ENCODE results near the gene TPRN. TPM values are rescaled to one million over a fixed set of nuclear protein-coding genes. Genes with fewer than 3 reads are reported as not detected.

Gene TPRN
- total RNA-seq, 1 experiment from 2014 or later = 24.9 TPM

DNA sequence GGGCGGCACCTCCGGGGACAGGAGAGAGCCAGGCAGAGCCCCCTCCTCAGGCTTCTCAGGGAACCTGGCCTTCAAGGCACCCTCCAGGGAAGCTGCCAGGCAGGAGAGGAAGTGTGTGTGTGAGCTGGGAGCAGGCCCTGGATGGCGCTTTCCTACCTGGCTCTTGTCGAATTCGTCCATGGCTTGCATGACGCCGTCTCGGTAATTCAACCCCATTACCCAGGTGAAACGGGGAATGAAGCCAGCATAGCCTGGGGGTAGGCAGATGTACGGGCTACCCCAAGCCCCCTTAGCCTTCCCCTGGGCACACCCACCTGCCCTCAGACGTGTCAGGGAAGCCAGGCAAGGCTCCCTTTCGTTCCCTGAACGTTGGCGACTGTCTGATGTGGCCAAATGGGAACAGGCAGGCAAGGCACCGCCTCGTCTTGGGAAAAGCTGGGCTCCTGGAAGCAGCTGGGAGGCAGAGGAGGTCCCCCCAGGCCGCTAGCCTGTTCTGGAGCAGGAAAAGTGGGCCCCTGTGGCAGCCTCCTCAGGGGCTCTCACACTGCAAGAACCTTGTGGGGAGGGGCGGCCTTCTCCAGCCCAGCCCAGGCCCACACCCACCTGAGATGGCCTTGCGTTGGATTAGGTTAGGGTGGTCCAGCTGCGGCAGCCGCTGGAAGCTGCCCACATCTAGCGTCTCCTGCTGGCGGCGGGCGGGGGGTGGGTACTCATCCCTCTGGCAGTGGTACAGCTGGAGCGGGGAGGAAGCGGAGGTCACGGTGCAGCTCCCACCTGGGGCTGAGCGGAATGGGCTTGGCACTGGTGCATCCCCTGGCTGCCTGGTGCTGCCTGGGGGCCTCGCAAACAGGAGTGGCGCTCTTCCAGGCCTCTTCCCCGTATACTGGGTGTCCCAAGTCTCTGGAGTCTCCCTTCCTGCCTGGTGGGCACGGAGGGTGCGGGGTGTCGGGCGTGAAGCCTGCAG, 44.2 kb upstream of the TPRN start:
- H3K4me3 ChIP-seq (replicated peaks in 1 of 2; ENCODE audit: low read depth in 1 of 2, low read length in 2 of 2) = no peak overlapping the region
- DNase-seq (ENCODE audit: low read depth, low spot score) = no peak
- H3K27ac ChIP-seq (ENCODE audit: low read depth, low read length) = peak overlapping the region; percentile 19; the same call in 1 of the 2 replicates
- H3K9ac ChIP-seq (ENCODE audit: low read length) = no peak overlapping the region
- no peak for ATAC-seq
- H3K4me2 ChIP-seq (ENCODE audit: low read length) = no peak overlapping the region
- H3K9me2 ChIP-seq (ENCODE audit: insufficient read depth) = no peaks in the 10 kb centered on the region
- intact Hi-C loops (cut with micrococcal nuclease) = no loop called here
- peaks cover 26% of the 10 kb centered on the region for H3K79me2 ChIP-seq (ENCODE audit: insufficient read depth, low read length)
- H3K27me3 ChIP-seq (ENCODE audit: insufficient read depth, low read length) = no peaks in the 10 kb centered on the region
- H3K4me1 ChIP-seq (ENCODE audit: control insufficient read depth in 1 of 2, insufficient read depth in 2 of 2, low read length in 2 of 2) = peaks cover 8 to 24% of the 10 kb centered on the region in 2 experiments
- ChIA-PET POLR2A (interaction anchor here (1.1 to 1.7 kb wide), 3 partner anchors 9 to 177 kb away, joined by 3 to 5 read pairs (median 4); partner anchors contain the start of gene SSNA1), RAD21 (ENCODE audit: low non-redundant PET in 1 of 2, low total read pairs in 2 of 2, uncharacterized antibody in 2 of 2, unreplicated experiment in 2 of 2) (no interaction called here), CTCF (interaction anchor here (2.4 kb wide), 1 partner anchor 8 kb away, joined by 7 read pairs; no protein-coding TSS in a partner anchor)
- H4K20me1 ChIP-seq (ENCODE audit: insufficient read depth) = peaks cover 21% of the 10 kb centered on the region; the same call in 1 of the 2 replicates
- no peaks in the 10 kb centered on the region for H3K9me3 ChIP-seq (ENCODE audit: control insufficient read depth in 1 of 2, insufficient read depth in 1 of 2, low read depth in 1 of 2, low read length in 2 of 2)
- no peak overlapping the region for H2AFZ ChIP-seq (ENCODE audit: low read depth, low read length, poor library complexity, severe bottlenecking)
- TF ChIP-seq POLR2A (IDR thresholded peaks at IDR 0.05; ENCODE audit: borderline replicate concordance, extremely low read depth, insufficient read depth, insufficient read length) (peak; percentile 0), ZNF274 (IDR thresholded peaks at IDR 0.05; ENCODE audit: low read depth, low read length) (no peak)
- TF ChIP-seq, protein P1, sequence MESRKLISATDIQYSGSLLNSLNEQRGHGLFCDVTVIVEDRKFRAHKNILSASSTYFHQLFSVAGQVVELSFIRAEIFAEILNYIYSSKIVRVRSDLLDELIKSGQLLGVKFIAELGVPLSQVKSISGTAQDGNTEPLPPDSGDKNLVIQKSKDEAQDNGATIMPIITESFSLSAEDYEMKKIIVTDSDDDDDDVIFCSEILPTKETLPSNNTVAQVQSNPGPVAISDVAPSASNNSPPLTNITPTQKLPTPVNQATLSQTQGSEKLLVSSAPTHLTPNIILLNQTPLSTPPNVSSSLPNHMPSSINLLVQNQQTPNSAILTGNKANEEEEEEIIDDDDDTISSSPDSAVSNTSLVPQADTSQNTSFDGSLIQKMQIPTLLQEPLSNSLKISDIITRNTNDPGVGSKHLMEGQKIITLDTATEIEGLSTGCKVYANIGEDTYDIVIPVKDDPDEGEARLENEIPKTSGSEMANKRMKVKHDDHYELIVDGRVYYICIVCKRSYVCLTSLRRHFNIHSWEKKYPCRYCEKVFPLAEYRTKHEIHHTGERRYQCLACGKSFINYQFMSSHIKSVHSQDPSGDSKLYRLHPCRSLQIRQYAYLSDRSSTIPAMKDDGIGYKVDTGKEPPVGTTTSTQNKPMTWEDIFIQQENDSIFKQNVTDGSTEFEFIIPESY (IDR thresholded peaks at IDR 0.05; ENCODE audit: extremely low read depth, insufficient replicate concordance, low read length) = no peak
- TF ChIP-seq, protein P2, sequence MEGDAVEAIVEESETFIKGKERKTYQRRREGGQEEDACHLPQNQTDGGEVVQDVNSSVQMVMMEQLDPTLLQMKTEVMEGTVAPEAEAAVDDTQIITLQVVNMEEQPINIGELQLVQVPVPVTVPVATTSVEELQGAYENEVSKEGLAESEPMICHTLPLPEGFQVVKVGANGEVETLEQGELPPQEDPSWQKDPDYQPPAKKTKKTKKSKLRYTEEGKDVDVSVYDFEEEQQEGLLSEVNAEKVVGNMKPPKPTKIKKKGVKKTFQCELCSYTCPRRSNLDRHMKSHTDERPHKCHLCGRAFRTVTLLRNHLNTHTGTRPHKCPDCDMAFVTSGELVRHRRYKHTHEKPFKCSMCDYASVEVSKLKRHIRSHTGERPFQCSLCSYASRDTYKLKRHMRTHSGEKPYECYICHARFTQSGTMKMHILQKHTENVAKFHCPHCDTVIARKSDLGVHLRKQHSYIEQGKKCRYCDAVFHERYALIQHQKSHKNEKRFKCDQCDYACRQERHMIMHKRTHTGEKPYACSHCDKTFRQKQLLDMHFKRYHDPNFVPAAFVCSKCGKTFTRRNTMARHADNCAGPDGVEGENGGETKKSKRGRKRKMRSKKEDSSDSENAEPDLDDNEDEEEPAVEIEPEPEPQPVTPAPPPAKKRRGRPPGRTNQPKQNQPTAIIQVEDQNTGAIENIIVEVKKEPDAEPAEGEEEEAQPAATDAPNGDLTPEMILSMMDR (IDR thresholded peaks at IDR 0.05 in 2 of 3, conservative IDR thresholded peaks at IDR 0.05 in 1 of 3; ENCODE audit: borderline replicate concordance in 1 of 3, insufficient read depth in 1 of 3, low read depth in 2 of 3, low read length in 2 of 3) = no peak
- peaks cover 11 to 21% of the 10 kb centered on the region in 2 experiments for H3K36me3 ChIP-seq (ENCODE audit: control insufficient read depth in 1 of 2, insufficient read depth in 2 of 2, low read length in 2 of 2)
- no TSS peak for BruUV-seq (replicated peaks)
